Epithelial cell of esophagus (primary cell): ENCODE results near the gene UBE2K.
"Not testable (repeated sequence)": the region's sequence is repeated elsewhere in the genome, so short reads cannot be mapped to it uniquely, and the experiment has no call there.

Experiments
- DNase-seq: peaks from one replicate; pipeline ENCODE4 v3.0.0; 2010; ENCODE audit warnings: low read depth
- H3K4me3 ChIP-seq: 2 replicates; pipeline ENCODE4 v1.5.1; 2011; ENCODE audit warnings: mild to moderate bottlenecking, low read length, control low read depth
- CTCF ChIP-seq: IDR thresholded peaks from 2 replicates; pipeline ENCODE4 v1.5.1; 2011; ENCODE audit warnings: low read depth, mild to moderate bottlenecking, low read length, control low read depth, inconsistent platforms; ENCODE audit not compliant: insufficient read depth; ENCODE audit errors: missing control alignments

Gene UBE2K

DNA sequence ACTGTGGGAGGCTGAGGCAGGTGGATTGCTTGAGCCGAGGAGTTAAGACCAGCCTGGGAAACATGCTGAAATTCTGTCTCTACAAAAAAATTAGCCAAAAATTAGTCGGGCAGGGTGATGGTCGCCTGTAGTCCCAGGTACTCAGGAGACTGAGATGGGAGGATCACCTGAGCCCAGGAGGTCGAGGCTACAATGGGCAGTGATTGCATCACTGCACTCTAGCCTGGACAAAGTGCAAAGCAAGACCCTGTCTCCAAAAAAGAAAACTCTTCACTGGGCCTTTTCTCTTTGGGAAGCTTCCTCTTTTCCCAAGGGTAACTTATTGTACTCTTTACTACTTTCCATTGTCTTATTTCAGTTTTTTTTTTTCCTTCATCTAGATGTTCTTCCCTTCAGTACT, 88.9 kb downstream of the UBE2K start:
- DNase-seq: no peak
- H3K4me3 ChIP-seq: no peak overlapping the region
- TF ChIP-seq CTCF: no peak

DNA sequence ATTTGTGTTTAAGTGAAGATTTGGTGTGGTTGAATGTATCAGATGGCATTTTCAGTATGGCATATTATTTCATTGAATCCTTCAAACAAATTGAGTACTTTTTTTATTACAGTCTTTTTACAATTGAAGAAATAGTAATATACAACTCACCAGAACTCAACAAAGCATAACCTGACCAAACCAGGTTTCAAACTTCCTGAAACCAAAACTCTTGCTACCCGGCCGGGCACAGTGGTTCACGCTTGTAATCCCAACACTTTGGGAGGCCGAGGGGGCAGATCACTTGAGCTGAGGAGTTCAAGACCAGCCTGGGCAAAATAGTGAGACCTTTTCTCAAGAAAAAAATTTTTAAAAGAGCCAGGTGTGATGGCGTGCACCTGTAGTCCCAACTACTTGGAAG, 94.2 kb downstream of the UBE2K start:
- H3K4me3 ChIP-seq: no peak overlapping the region
- no peak for TF ChIP-seq CTCF
- no peak for DNase-seq

DNA sequence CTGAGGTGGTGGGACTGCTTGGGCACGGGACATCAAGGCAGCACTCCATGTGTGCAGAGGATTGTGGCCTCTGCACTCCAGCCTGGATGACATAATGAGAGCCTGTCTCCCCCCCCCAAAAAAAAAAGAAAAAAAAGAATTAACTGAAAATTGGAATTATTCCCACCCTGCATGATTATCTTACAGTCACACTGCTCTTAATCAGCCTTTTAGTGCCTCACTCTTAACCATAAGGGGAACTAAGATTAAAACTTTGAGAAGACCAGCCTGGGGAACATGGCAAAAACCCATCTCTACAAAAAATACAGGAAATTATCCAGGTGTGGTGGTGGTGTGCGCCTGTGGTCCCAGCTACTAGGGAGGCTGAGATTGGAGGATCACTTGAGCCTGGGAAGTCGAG, 94.6 kb downstream of the UBE2K start:
- DNase-seq: no peak
- no peak for TF ChIP-seq CTCF
- H3K4me3 ChIP-seq: no peak overlapping the region

DNA sequence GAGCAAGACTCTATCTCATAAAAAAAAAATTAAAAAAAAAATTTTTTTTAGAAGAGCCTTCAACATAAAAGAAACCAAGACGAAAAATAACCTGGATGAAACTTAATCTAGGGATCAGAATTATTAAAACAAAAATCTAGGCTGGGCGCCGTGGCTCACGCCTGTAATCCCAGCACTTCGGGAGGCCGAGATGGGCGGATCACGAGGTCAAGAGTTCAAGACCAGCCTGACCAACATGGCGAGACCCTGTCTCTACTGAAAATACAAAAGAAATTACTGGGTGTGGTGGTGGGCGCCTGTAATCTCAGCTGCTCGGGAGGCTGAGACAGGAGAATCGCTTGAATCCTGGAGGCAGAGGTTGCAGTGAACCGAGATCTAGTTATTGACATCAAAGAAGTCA, 95.0 kb downstream of the UBE2K start:
- not testable (repeated sequence) for DNase-seq, H3K4me3 ChIP-seq

DNA sequence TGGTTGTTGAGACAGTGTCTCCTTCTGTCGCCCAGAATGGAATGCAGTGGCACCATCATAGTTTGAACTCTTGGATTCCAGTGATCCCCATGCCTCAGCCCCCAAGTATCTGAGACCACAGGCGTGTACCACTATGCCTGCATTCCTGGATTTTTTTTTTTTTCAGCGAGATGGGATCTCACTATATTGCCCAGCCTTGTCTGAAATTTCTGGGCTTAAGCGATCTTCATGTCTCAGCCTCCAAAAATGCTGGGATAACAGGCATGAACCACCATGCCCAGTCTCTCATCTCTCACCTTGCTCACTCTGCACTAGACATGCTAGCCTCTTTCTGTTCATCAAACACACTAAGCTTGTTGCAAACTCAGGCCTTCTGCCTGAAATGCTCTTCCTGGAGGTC, 104.1 kb downstream of the UBE2K start:
- TF ChIP-seq CTCF: no peak
- no peak for DNase-seq
- no peak overlapping the region for H3K4me3 ChIP-seq

GRCh38 chr4:39808231-39808749, 110.4 kb downstream of the UBE2K start:
- no peak overlapping the region for H3K4me3 ChIP-seq
- no peak for TF ChIP-seq CTCF

GRCh38 chr4:39812500-39812899, 114.6 kb downstream of the UBE2K start:
- no peak for TF ChIP-seq CTCF
- no peak overlapping the region for H3K4me3 ChIP-seq
- no peak for DNase-seq

More at GRCh38 chr4:39808231-39808749, 110.4 kb downstream of the UBE2K start:
- no peak for DNase-seq

- not testable (repeated sequence) for H3K4me3 ChIP-seq, DNase-seq
These were observed 115.1 kb downstream of the UBE2K start for GRCh38 chr4:39813033-39813432.

DNA sequence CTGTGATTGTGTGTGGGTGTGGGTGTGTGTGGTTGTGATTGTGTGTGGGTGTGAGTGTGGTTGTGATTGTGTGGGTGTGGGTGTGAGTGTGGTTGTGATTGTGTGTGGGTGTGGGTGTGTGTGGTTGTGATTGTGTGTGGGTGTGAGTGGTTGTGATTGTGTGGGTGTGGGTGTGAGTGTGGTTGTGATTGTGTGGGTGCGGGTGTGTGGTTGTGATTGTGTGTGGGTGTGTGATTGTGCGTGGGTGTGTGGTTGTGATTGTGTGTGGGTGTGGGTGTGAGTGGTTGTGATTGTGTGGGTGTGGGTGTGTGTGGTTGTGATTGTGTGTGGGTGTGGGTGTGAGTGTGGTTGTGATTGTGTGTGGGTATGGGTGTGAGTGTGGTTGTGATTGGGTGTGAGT, 115.8 kb downstream of the UBE2K start:
- H3K4me3 ChIP-seq, DNase-seq: not testable (repeated sequence)
